GM23338 (cell line): Measurements from ENCODE around the gene SMARCA5. TPM values are rescaled to one million over a fixed set of nuclear protein-coding genes. Genes with fewer than 3 reads are reported as not detected.

Experiments used
- ATAC-seq: fragments of 200-7000 bp; cut with Tn5 transposase; 3 replicates; pipeline ENCODE4 v1.9.1; 2020
- DNase-seq: peaks from one replicate; pipeline ENCODE4 v3.0.0-alpha.2; 2015; ENCODE audit warnings: low spot score
- H2AFZ ChIP-seq: fragments of 200-600 bp; sonication (generic); 2 replicates; pipeline ENCODE4 v1.8.0; 2016; ENCODE audit warnings: antibody characterized with exemption, mild to moderate bottlenecking, moderate library complexity
- H3F3A ChIP-seq: fragments of 200-600 bp; sonication (generic); replicated peaks from 2 replicates; pipeline ENCODE4 v1.8.0; 2017; ENCODE audit warnings: antibody characterized with exemption, mixed run types, low read depth
- H3K27ac ChIP-seq: fragments of 200-600 bp; sonication (generic); 2 replicates; pipeline ENCODE4 v1.6.1; 2016; ENCODE audit warnings: low read depth
- H3K27me3 ChIP-seq: fragments of 200-600 bp; sonication (generic); 2 replicates; pipeline ENCODE4 v1.8.0; 2016; ENCODE audit warnings: mild to moderate bottlenecking, mixed run types, moderate library complexity; ENCODE audit not compliant: insufficient read depth
- H3K36me3 ChIP-seq: fragments of 200-600 bp; sonication (generic); 2 replicates; pipeline ENCODE4 v1.8.0; 2016; ENCODE audit warnings: mild to moderate bottlenecking; ENCODE audit not compliant: insufficient read depth
- H3K4me1 ChIP-seq: fragments of 200-600 bp; sonication (generic); 2 replicates; pipeline ENCODE4 v1.8.0; 2016; ENCODE audit warnings: mild to moderate bottlenecking, moderate library complexity; ENCODE audit not compliant: insufficient read depth
- H3K4me2 ChIP-seq: fragments of 200-600 bp; sonication (generic); 2 replicates; pipeline ENCODE4 v1.7.1; 2017; ENCODE audit warnings: mixed run types
- H3K4me3 ChIP-seq: fragments of 200-600 bp; sonication (generic); 2 replicates; pipeline ENCODE4 v1.6.1; 2016; ENCODE audit warnings: mixed run types
- H3K79me2 ChIP-seq: fragments of 200-600 bp; sonication (generic); replicated peaks from 2 replicates; pipeline ENCODE4 v1.8.0; 2017; ENCODE audit warnings: mild to moderate bottlenecking; ENCODE audit not compliant: insufficient read depth
- H3K9me2 ChIP-seq: fragments of 200-600 bp; sonication (generic); 2 replicates; pipeline ENCODE4 v1.8.0; 2017; ENCODE audit not compliant: insufficient read depth
- H4K20me1 ChIP-seq: fragments of 200-600 bp; sonication (generic); replicated peaks from 2 replicates; pipeline ENCODE4 v1.8.0; 2017; ENCODE audit warnings: mild to moderate bottlenecking; ENCODE audit not compliant: insufficient read depth
- H3K27ac Mint-ChIP-seq: 2 replicates; pipeline ENCODE4 v1.8.0; 2020; ENCODE audit warnings: inconsistent platforms, mild to moderate bottlenecking, moderate library complexity, mixed read lengths
- H3K27me3 Mint-ChIP-seq: 3 replicates; pipeline ENCODE4 v1.8.0; 2022; ENCODE audit warnings: low read depth, mild to moderate bottlenecking, moderate library complexity, mixed read lengths, inconsistent platforms; ENCODE audit not compliant: insufficient read depth, poor library complexity
- H3K36me3 Mint-ChIP-seq: 3 replicates; pipeline ENCODE4 v1.8.0; 2021; ENCODE audit warnings: low read depth, mild to moderate bottlenecking, inconsistent platforms, moderate library complexity, mixed read lengths
- H3K4me1 Mint-ChIP-seq: 3 replicates; pipeline ENCODE4 v1.8.0; 2020; ENCODE audit warnings: mild to moderate bottlenecking, inconsistent platforms, mixed read lengths
- H3K4me3 Mint-ChIP-seq: 3 replicates; pipeline ENCODE4 v1.8.0; 2021; ENCODE audit warnings: moderate library complexity, mild to moderate bottlenecking, inconsistent platforms, mixed read lengths
- H3K9me3 Mint-ChIP-seq: 3 replicates; pipeline ENCODE4 v1.8.0; 2020; ENCODE audit warnings: moderate library complexity, mild to moderate bottlenecking, inconsistent platforms, mixed read lengths
- CTCF ChIP-seq, 2 experiments: fragments of 200-600 bp in 1 of 2; sonication (generic) in 1 of 2; conservative IDR thresholded peaks; 2 replicates each; pipeline versions ENCODE4 v1.5.1 to v1.6.1; 2016 to 2017; ENCODE audit warnings: antibody characterized with exemption in 2 of 2, low read depth in 2 of 2, mild to moderate bottlenecking in 2 of 2, moderate library complexity in 1 of 2
- ETS1 ChIP-seq: IDR thresholded peaks from 2 replicates; pipeline ENCODE4 v1.6.1; 2016; ENCODE audit warnings: antibody characterized with exemption
- EZH2 ChIP-seq: fragments of 200-600 bp; sonication (generic); IDR thresholded peaks from one replicate; pipeline ENCODE4 v1.8.0; 2017; ENCODE audit warnings: antibody characterized with exemption, mild to moderate bottlenecking, low read depth; ENCODE audit not compliant: unreplicated experiment
- JUNB ChIP-seq: IDR thresholded peaks from one replicate; pipeline ENCODE4 v1.6.1; 2016; ENCODE audit warnings: antibody characterized with exemption; ENCODE audit not compliant: unreplicated experiment
- REST ChIP-seq: IDR thresholded peaks from one replicate; pipeline ENCODE4 v1.6.1; 2018; ENCODE audit warnings: antibody characterized with exemption; ENCODE audit not compliant: unreplicated experiment
- STAT1 ChIP-seq: IDR thresholded peaks from one replicate; pipeline ENCODE4 v1.6.1; 2016; ENCODE audit warnings: antibody characterized with exemption; ENCODE audit not compliant: unreplicated experiment
- ZNF114 ChIP-seq: fragments of 250-450 bp; sonication (Bioruptor Pico); IDR thresholded peaks from 2 replicates; pipeline ENCODE4 v1.5.0; 2020; ENCODE audit warnings: mild to moderate bottlenecking, moderate library complexity
- ZNF331 ChIP-seq: fragments of 250-450 bp; sonication (Bioruptor Pico); IDR thresholded peaks from 2 replicates; pipeline ENCODE4 v1.5.0; 2020; ENCODE audit warnings: low read depth, mild to moderate bottlenecking, moderate library complexity
- polyA plus RNA-seq: library from polyadenylated mRNA; unstranded; fragments of >200 nt; fragmentation: Nextera tagmentation; extraction: Ambion mirVana; gene quantifications from 2 replicates; pipeline ENCODE4 v1.2.1, GENCODE V29; 2016
- total RNA-seq: library from RNA; depleted of rRNA; stranded (reverse); fragments of >200 nt; shearing (Covaris generic); gene quantifications from 2 replicates; pipeline ENCODE4 v1.2.3, GENCODE V29; 2014

Gene SMARCA5
- total and polyA plus RNA-seq, 2 experiments from 2014 or later = 101 to 103 TPM

GRCh38 chr4:143514901-143515300 is 1.4 kb downstream of the SMARCA5 start (continued):
- no peak for TF ChIP-seq ETS1

- DNase-seq = no peak
- no peak overlapping the region for H2AFZ ChIP-seq
- Mint-ChIP-seq H3K9me3 (no peaks in the 10 kb centered on the region; the same call in 2 of the 3 replicates), H3K4me1 (peaks cover 15% of the 10 kb centered on the region), H3K4me3 (peak overlapping the region; percentile 99), H3K27ac (no peak overlapping the region), H3K27me3 (peaks cover 6% of the 10 kb centered on the region), H3K36me3 (peaks cover 55% of the 10 kb centered on the region)
- no peaks in the 10 kb centered on the region for H3K9me2 ChIP-seq
- H3K4me2 ChIP-seq = peak overlapping the region; percentile 90
- H4K20me1 ChIP-seq = peaks cover 41% of the 10 kb centered on the region
- 0 out of 2 replicates have a peak, but pooled peaks cover 5% of the 10 kb centered on the region for H3F3A ChIP-seq
- peaks cover 72% of the 10 kb centered on the region for H3K79me2 ChIP-seq
- H3K27ac ChIP-seq = no peak overlapping the region
- no peaks in the 10 kb centered on the region for H3K27me3 ChIP-seq
- TF ChIP-seq STAT1 = no peak
- TF ChIP-seq ZNF331 = no peak
- TF ChIP-seq CTCF (conservative IDR thresholded peaks at IDR 0.05; ENCODE audit: low read depth in 2 of 2) = no peak
- no peak for TF ChIP-seq EZH2
- no peak for TF ChIP-seq ZNF114 (CRISPR knock-in tag)
- TF ChIP-seq REST = no peak
- TF ChIP-seq JUNB = no peak
- peaks cover 18% of the 10 kb centered on the region; the same call in 1 of the 2 replicates for H3K4me1 ChIP-seq
- H3K36me3 ChIP-seq = peaks cover 17% of the 10 kb centered on the region; the same call in 1 of the 2 replicates
- ATAC-seq = no peak
- H3K4me3 ChIP-seq = peak overlapping the region; percentile 87
Observed at GRCh38 chr4:143515905-143516304, 2.4 kb downstream of the SMARCA5 start.
